ENCODE measurements around the gene ADGRL3.
"Not testable (repeated sequence)": the region's sequence is repeated elsewhere in the genome, so short reads cannot be mapped to it uniquely, and the experiment has no call there.

The ADGRL3 gene

DNA sequence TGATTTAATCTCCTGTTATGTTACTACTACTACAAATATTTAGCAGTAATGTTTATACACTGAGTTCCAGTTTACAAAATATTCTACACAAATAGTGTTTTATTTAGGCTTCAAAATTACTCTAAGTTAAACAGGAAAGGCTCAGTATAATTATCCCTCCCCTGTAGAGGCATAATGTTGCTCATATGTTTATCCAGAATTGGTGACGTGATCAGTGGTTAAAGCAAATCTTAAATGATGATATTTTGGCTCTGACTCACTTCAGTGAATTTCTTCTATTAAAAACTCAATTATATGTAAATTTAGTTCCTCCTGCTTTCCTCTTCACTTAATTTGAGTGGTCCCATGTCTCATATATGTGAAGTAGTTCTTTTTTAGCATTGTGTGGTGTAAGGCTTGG, 438.5 kb downstream of the ADGRL3 start:
- no peak for DNase-seq (ENCODE audit: low spot score)

DNA sequence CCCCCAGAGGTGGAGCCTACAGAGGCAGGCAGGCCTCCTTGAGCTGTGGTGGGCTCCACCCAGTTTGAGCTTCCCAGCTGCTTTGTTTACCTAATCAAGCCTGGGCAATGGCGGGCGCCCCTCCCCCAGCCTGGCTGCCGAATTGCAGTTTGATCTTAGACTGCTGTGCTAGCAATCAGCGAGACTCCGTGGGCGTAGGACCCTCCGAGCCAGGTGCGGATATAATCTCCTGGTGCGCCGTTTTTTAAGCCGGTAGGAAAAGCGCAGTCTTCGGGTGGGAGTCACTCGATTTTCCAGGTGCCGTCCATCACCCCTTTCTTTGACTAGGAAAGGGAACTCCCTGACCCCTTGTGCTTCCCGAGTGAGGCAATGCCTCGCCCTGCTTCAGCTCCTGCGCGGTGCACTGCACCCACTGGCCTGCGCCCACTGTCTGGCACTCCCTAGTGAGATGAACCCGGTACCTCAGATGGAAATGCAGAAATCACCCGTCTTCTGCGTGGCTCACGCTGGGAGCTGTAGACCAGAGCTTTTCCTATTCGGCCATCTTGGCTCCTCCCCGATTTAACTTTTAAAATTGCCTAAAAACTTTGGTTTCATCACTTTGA, 446.7 kb downstream of the ADGRL3 start:
- DNase-seq (ENCODE audit: low spot score) = not testable (repeated sequence)

DNA sequence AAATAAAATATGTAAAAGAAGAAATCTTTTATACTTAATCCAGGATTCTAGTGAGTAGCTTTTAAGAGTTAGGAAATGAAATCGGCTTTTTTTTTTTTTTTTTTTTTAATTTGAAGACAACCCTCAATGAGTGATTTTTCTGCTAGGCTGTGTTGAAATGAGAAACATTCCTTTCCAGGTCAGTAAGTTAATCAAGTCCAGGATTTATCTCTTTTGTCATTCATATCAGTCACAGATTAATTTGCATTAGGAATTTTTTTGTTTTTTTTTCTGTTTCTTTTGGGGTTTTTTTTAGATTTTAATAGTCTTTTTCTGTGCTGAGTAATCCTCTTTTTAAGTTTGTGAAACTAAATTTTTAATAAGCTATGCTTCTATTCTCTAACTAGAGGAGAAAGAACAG, 448.1 kb downstream of the ADGRL3 start:
- DNase-seq (ENCODE audit: low spot score) = no peak

DNA sequence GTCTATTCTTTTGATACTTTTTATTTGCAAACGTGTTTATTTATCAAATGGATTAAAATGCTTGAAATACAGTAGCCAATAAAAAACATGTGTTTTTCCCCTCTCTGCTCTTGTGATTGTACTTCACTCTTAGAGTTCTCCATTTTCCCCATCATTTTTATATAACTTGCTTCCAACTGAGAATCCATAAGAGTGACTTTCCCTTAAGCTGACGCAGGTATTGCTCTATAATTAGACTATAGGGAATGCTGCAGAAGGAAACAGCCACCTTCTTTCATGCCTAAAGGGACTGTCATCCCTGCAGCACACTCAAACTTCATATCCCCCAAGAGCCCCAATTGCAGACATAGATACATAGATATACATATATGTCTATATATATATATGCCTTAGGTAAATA, 456.9 kb downstream of the ADGRL3 start:
- DNase-seq (ENCODE audit: low spot score) = no peak

DNA sequence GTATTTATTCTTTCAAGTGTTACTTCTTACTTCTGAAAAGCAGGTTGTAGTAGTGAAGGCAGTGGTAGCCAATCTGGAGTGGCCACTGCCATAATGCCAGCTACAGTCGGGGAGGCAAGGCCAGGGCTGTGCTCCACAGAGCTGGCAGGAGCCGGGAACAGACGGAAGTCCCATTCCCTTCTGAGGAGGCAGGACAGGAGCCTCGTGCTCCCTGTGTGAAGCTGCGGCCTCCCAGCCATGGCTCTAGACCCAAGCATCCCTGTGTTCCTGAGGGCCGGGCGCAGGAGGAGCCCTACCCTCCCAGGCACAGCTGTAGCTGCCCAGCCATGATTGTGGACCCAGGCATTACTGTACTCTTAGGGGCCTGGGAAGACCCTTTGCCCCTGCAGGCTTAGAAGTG, 461.8 kb downstream of the ADGRL3 start:
- no peak for DNase-seq (ENCODE audit: low spot score)

DNA sequence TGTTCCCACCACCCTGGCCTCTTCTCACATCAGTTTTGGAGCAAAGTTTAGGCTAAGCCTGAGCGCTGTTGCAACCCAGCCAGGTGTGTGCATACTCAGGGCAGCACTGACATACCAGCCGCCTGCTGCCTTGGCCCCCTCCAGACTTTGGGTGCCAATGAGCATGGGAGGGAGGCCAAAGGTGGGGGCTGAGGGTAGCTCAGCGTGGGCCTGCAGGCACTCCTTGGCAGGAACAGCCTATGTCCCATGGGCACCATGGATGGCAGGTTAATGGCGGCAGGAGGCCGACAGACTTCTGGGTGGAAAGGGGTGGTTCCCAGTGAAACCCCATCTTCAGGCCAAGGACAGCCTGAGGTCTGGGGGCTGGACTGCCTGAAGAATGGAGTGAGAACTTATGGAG, 462.2 kb downstream of the ADGRL3 start:
- no peak for DNase-seq (ENCODE audit: low spot score)

DNA sequence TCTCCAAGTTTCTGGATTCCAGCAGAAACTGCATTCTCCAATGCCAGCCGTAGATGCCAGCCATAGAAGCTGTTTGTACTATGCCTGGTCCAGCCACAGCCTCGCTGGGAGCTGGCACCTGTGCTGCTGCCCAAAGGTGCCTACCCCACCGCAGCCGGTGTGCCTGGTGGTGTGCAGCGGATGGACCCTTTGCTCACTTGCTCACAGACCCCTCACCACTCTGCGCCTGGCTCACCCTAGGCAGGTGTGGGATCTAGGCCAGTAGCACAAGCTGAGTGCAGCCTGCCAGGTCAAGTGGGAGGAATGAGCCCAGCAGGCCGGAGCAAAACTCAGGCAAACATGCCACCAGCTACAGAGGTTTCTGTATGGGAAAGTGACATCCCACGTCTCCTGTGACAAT, 463.2 kb downstream of the ADGRL3 start:
- no peak for DNase-seq (ENCODE audit: low spot score)

DNA sequence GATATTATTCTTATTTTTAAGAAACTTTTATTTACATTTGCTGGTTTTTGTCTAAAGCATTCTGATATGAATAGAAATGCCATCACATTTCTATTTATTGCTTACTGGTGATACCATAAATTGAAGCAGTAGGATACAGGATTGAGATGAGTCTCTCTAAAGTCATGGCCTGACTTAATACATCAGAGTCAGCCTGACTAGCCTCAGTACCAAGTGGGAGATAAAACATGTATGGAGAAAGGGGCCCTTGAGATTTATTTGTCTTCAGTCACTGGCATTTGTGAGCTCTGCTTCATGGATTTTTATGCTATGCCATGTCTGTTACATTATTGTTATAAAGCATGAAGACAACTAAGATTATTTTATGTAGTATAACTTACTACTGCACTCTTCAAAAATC, 465.5 kb downstream of the ADGRL3 start:
- DNase-seq (ENCODE audit: low spot score) = no peak

DNA sequence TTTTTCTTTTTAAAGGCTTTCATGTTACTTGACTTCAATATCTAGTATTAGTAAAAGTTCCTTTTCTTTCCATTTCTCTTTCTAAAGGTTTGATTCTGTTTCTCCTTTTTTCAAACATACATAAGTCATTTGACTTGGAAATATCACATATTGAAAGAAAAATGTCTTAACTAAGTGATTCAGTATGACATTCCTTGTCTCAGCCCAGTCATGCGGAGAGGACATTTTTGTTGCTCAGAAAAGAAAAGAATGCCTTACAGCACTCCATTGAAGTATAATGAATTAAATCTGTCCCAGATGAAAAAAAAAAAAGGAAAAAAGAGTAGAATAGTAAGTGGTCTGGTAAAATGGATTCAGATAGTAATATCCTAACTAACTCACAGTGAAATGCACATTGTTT, 466.1 kb downstream of the ADGRL3 start:
- no peak for DNase-seq (ENCODE audit: low spot score)

DNA sequence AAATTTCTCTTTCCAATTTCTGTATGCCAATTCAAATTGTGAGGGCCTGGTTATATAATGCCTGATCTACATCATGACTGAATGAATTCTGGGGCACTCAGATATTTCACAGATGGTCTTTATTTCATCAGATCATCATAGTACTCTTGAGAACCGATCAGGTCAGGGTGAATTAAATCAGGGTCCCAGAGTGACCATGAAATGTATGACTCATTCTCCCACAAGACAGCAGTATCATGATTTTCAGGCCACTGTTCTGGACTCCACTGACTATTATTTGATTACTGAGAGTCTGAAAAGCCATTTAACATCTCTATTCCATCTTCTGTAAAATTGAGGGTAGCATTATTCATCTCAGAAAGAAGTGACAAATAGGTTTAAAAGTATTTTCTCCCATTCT, 471.5 kb downstream of the ADGRL3 start:
- DNase-seq (ENCODE audit: low spot score) = no peak

DNA sequence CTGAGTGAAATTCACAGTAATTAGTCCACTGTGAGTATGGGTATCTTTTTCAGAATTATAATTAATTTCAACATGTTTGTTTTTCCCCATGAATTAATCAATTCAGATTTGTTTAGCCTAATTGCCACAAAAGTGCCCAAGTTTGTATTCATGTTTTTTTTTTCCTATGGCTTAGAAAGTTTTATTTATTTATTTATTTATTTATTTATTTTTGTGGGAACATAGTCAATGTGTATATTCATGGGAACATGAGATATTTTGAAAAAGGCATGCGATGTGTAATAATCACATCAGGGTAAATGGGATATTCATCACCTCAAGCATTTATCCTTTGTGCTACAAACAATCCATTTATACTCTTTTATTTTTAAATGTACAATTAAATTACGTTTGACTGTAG, 475.3 kb downstream of the ADGRL3 start:
- DNase-seq (ENCODE audit: low spot score) = no peak

DNA sequence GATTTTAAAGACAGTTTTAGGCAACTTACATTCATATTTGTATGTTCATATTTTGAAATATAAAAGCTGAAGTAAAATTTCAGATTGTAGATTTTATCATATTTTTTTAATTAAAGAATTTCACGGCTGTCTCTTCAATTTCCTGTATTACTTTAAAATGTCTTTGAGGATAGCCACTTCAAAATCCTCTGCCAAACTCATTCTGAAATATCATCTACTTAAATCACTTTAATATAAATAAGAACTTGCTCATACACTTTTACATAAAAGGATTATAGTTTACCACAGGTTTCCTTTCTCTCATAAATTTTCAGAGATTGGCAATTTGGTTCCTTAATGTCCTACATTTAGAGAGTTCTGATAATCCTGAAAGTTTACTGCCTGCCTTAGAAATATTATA, 478.2 kb downstream of the ADGRL3 start:
- no peak for DNase-seq (ENCODE audit: low spot score)

DNA sequence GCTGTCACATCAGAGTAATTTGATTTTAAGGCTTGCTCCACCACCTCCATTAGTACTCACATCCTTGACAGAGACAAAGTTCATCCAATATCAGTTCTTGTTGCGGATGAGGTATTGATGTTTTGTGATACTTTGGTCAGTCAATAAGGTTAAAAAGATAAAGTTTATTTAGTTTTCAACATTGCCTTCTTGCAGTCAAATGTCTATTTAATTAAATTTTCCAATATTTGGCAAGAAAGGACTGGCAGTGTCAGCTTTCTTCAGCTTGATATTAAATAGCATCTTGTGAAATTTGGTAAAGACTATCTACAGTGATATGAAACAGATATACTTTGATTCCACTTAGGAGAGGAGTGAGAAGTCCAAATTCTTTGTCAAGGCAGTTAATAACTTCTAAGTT, 493.4 kb downstream of the ADGRL3 start:
- DNase-seq (ENCODE audit: low spot score) = no peak

DNA sequence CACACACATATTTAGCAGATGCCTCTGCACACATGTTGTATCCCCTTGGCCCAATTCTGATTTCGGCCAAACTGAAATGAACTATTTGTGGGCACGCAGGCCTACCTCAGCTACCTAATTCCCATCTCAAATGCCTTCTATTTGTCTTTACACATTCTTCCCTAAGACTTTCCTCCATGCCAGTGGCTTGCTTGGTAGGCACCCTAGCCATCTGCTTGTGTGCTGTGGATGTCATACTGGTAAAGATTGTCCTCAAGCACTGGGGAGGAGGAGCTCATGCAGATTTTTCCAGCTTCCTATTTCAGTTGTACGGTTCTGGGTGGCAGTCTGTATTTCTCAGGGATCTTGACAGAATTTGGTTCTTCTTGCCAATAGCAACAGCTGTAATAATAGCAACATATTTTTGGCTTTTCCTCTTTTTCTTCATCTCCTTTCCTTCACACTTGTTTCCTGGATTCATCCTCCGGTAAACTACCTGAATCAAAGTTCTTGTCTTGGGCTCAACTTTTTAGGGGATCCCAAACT, 514.3 kb downstream of the ADGRL3 start:
- no peak for DNase-seq (ENCODE audit: low spot score)

DNA sequence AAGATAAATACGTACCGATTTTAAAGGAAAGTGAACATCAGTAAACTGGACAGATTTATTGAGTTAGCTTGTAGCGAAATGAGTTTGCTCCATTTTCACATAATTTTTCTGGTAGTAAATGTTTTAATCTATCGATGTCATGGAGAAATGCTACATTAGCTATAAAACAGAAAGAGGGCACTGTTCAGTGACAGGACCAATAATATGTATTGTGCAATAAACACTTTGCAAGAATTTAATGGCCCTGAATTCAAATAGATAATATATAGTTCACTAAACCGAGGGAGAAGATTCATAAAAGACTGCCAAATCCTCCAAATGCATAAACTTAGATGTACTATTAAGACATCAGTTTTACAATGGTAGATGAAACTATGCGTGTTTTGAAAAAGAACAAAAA, 516.3 kb downstream of the ADGRL3 start:
- no peak for DNase-seq (ENCODE audit: low spot score)

DNA sequence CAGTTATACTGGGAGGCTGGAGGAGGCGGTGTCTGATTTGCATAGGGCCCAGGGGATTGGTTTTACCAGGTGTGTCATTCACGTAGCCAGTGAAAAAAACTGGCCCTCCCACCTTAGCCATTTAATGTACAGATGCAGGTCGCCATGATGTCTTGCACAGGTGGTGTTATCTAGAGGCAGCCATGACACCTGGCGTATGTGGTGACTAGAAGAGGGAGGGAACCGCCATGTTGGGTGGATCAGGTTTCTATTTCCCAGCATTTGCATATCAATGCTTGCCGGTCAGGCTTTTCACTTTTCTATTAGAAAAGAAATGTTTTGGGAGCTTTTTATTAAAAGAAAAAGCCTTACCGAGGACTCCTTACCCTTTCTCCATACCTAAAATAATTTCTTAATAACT, 523.4 kb downstream of the ADGRL3 start:
- no peak for DNase-seq (ENCODE audit: low spot score)

DNA sequence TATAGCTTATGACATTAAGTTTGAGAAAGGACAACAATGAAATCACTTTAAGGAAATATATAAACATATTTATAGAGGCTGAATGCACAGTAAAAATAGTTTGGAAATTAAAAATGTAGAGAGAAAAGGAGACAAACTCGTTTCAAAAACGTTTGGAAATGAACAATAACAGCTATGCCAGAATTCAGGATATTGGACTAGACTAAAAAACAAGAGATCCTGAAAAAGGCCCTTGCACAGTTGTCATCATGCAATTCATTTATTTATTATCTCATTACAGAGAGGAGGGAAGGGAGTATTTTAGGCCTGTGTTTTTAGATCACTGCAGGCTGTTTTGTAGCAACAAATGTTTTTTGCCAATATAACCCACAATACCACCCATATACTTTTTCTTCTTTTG, 527.2 kb downstream of the ADGRL3 start:
- no peak for DNase-seq (ENCODE audit: low spot score)

DNA sequence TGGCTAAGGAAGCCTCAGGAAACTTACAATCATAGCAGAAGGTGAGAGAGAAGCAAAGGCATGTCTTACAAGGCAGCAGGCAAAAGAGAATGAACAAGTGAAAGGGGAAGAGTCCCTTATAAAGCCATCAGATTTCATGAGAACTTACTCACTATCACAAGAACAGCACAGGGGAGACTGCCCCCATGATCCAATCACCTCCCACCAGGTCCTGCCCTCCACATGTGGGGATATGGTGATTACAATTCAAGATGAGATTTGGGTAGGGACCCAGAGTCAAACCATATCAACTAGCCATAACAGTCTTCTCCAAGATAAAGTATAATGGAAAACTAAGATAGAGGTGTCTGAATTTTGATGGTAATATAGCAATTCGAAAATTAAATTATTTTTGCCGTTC, 534.3 kb downstream of the ADGRL3 start:
- DNase-seq (ENCODE audit: low spot score) = no peak

DNA sequence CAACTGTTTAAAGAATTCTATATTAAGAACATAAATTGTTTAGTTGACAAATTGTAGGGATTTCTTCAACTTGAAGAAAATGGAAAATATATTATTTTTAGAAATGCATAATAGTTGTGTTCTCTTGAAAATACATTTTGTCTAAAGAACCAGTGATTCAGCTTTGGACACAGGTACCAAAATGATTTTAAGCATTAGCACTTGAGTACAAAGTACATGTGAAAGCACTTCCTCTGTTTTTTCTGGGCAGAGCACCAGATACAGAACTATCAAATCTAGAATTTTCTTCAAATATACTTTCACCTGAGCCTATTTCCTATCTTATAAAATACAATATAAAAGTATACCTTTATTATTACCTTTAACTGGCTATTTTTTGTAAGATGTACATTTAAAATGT, 539.8 kb downstream of the ADGRL3 start:
- DNase-seq (ENCODE audit: low spot score) = no peak

DNA sequence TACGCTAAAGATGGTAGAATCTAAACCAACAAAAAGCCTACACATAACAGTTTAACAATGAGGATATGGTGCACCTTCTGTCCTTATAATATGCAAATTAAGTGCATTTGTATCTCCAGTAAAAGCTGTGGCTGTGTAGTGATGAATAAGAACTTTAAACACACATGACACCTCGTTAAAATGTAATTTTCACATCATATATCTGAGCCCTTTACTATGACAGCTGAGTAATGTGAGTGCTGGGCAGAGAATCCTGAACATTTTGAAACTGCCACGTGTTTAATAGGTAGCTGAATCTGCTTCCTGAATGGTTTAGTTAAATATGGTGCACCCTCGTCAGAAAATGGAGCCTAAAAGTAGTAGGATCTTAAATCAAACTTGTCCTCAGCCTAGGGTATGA, 540.8 kb downstream of the ADGRL3 start:
- DNase-seq (ENCODE audit: low spot score) = no peak

DNA sequence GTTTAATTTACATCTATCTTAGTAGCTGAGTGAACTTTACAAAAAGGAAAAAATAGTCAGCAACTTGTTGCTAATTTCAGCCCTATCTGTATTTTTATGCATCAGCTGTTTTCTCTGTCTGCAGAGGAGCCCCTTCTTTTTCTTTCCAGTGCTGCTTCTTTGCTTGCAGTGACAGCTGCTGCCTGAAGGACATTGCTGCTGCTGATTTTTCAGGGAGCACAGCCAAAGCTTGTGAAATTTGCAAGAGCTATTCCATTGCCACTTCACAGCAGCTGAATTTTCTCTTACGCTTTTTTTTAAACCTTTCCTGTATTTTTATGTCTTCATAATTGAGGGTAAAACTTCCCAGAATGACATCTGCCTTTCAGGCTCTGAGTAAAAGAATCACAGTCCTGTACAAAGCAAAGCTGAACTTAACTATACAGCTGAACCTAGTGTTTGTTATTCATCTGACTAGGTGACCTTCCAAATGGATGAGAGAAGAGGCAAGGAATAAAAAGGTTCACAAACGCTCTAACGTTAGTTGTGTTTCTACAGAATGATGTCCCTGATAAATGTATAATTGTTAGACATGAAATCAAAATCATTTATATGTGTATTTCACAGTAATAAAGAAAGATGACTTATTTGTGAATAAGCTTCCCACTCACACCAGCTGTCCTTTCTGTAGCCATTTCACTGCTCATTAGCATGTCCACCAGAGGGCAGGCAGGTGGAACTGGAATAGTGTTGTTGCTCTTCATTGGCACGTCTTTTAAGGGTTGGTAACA, 541.4 kb downstream of the ADGRL3 start:
- no peak for DNase-seq (ENCODE audit: low spot score)

DNA sequence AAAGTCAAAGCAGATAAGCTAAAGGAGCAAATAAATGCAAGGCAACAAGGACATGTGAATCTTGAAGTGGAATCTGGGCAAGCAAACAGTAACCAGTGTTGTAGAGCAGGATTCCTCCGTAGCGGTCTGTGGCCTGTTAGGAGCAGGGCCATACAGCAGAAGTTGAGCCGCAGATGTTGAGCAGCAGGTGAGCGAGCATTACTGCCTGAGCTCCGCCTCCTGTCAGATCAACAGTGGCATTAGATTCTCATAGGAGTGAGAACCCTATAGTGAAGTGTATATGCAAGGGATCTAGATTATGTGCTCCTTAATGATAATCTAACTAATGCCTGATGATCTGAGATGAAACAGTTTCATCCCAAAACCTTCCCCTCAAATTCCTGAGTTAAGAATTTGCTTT, 550.7 kb downstream of the ADGRL3 start:
- no peak for DNase-seq (ENCODE audit: low spot score)

DNA sequence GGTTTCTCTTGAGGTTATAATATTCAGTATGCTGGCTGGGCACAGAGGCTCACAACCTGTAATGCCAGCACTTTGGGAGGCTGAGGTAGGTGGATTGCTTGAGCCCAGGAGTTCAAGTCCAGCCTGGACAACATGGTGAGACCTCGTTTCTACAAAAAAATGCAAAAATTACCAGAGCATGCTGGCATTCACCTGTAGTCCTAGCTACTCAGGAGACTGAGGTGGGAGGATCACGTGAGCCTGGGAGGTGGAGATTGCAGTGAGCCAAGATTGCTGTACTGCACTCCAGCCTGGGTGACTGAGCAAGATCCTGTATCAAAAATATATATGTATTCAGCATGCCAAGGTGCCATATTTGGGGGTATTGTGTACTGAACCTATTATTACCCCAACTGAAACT, 552.5 kb downstream of the ADGRL3 start:
- DNase-seq (ENCODE audit: low spot score) = no peak

DNA sequence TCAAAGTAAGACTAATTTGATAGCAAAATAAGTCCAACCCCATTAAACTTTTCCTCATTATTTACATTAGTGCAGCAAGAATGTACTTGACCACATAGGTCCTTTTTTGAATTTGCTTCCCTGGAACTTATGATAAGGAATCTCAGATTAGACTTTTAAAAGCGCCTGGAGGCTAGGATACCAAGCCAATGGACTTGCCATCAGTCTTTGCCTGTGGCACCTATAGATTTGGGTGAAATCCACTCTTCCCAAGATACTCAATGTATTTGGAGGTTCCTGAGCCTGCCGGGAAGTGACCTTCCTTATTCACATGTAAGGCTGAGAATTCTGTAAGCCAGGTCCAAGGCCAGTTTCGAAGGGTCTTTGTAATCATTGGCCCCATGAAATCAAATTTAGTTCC, 553.6 kb downstream of the ADGRL3 start:
- DNase-seq (ENCODE audit: low spot score) = no peak
